AG09309 (cell line): ENCODE results near the gene FN1.

Experiments
- DNase-seq: peaks from one replicate; pipeline ENCODE4 v3.0.0-alpha.2; 2010; ENCODE audit warnings: low read depth
- H3K4me3 ChIP-seq: 2 replicates; pipeline ENCODE4 v1.5.1; 2011; ENCODE audit warnings: mild to moderate bottlenecking, low read depth, low read length, moderate library complexity; ENCODE audit not compliant: control insufficient read depth
- CTCF ChIP-seq: IDR thresholded peaks from 2 replicates; pipeline ENCODE4 v1.5.1; 2011; ENCODE audit warnings: mild to moderate bottlenecking, low read depth, low read length, inconsistent platforms; ENCODE audit not compliant: insufficient read depth, control insufficient read depth; ENCODE audit errors: missing control alignments

The FN1 gene

GRCh38 chr2:215371915-215372897, 63.7 kb downstream of the FN1 start:
- no peak for TF ChIP-seq CTCF
- H3K4me3 ChIP-seq, result no peak overlapping the region
- no peak for DNase-seq

- TF ChIP-seq CTCF, result no peak
- no peak overlapping the region for H3K4me3 ChIP-seq
- DNase-seq, result no peak
Measured at GRCh38 chr2:215370112-215370965, 65.5 kb downstream of the FN1 start.

GRCh38 chr2:215369181-215369760, 66.6 kb downstream of the FN1 start:
- H3K4me3 ChIP-seq, result no peak overlapping the region
- DNase-seq, result no peak
- no peak for TF ChIP-seq CTCF

GRCh38 chr2:215368493-215368809, 67.4 kb downstream of the FN1 start:
- H3K4me3 ChIP-seq, result no peak overlapping the region
- TF ChIP-seq CTCF, result no peak
- no peak for DNase-seq

GRCh38 chr2:215367662-215368492, 68.0 kb downstream of the FN1 start:
- H3K4me3 ChIP-seq, result no peak overlapping the region
- no peak for TF ChIP-seq CTCF
- DNase-seq, result no peak
